Neural cell (in vitro differentiated cells): ENCODE measurements around the gene SMC1A. TPM values are rescaled to one million over a fixed set of nuclear protein-coding genes. Genes with fewer than 3 reads are reported as not detected.

ENCODE experiments used
- H2AFZ ChIP-seq: fragments of 200-600, 300-800 bp; sonication (generic), shearing (Covaris generic); 2 replicates; pipeline ENCODE4 v1.6.0; 2014; ENCODE audit warnings: low read depth, mild to moderate bottlenecking, antibody characterized with exemption, low read length, moderate library complexity
- H3F3A ChIP-seq: fragments of 200-600 bp; shearing (Covaris generic); 2 replicates; pipeline ENCODE4 v1.6.1; 2016; ENCODE audit warnings: mild to moderate bottlenecking, moderate library complexity, mixed read lengths, antibody characterized with exemption, low read length; ENCODE audit not compliant: insufficient read depth, poor library complexity, severe bottlenecking
- H3K27ac ChIP-seq: fragments of 200-600, 300-800 bp; sonication (generic), shearing (Covaris generic); 2 replicates; pipeline ENCODE4 v1.5.1; 2014; ENCODE audit warnings: mild to moderate bottlenecking, low read length, moderate library complexity
- H3K27me3 ChIP-seq: fragments of 300-800, 200-600 bp; sonication (generic), shearing (Covaris generic); 2 replicates; pipeline ENCODE4 v1.6.0; 2014; ENCODE audit warnings: mild to moderate bottlenecking, low read depth, low read length, moderate library complexity; ENCODE audit not compliant: insufficient read depth
- H3K36me3 ChIP-seq: fragments of 300-800, 200-600 bp; sonication (generic), shearing (Covaris generic); 2 replicates; pipeline ENCODE4 v1.5.1; 2014; ENCODE audit warnings: mild to moderate bottlenecking, antibody characterized with exemption, low read length, moderate library complexity; ENCODE audit not compliant: insufficient read depth
- H3K4me2 ChIP-seq: fragments of 300-800, 200-600 bp; sonication (generic), shearing (Covaris generic); 2 replicates; pipeline ENCODE4 v1.6.0; 2014; ENCODE audit warnings: mild to moderate bottlenecking, low read length
- H3K4me3 ChIP-seq: fragments of 300-800, 200-600 bp; sonication (generic), shearing (Covaris generic); 2 replicates; pipeline ENCODE4 v1.5.1; 2014; ENCODE audit warnings: mild to moderate bottlenecking, low read length, moderate library complexity
- H3K79me2 ChIP-seq: fragments of 200-600 bp; shearing (Covaris generic); replicated peaks from 2 replicates; pipeline ENCODE4 v1.6.0; 2014; ENCODE audit warnings: mild to moderate bottlenecking, low read length, moderate library complexity; ENCODE audit not compliant: insufficient read depth
- H3K9ac ChIP-seq: fragments of 300-800, 200-600 bp; sonication (generic), shearing (Covaris generic); 2 replicates; pipeline ENCODE4 v1.6.1; 2016; ENCODE audit warnings: mild to moderate bottlenecking, low read length, mixed read lengths
- H3K9me2 ChIP-seq: fragments of 200-600 bp; shearing (Covaris generic); 2 replicates; pipeline ENCODE4 v1.6.1; 2016; ENCODE audit warnings: mild to moderate bottlenecking, low read length, mixed read lengths; ENCODE audit not compliant: insufficient read depth
- H3K9me3 ChIP-seq: fragments of 200-600, 300-800 bp; sonication (generic), shearing (Covaris generic); 2 replicates; pipeline ENCODE4 v1.6.1; 2016; ENCODE audit warnings: mild to moderate bottlenecking, mixed run types, low read length, moderate library complexity, mixed read lengths
- H4K20me1 ChIP-seq: fragments of 200-600 bp; shearing (Covaris generic); 2 replicates; pipeline ENCODE4 v1.6.1; 2016; ENCODE audit warnings: mild to moderate bottlenecking, mixed run types; ENCODE audit not compliant: insufficient read depth
- EP300 ChIP-seq: fragments of 450-650 bp; conservative IDR thresholded peaks from 2 replicates; pipeline ENCODE4 v1.6.1; 2014; ENCODE audit warnings: antibody characterized with exemption, mild to moderate bottlenecking, moderate library complexity; ENCODE audit not compliant: poor library complexity, severe bottlenecking
- EZH2 ChIP-seq: fragments of 200-600, 300-800 bp; shearing (Covaris generic), sonication (generic); IDR thresholded peaks from 2 replicates; pipeline ENCODE4 v1.6.1; 2014; ENCODE audit warnings: antibody characterized with exemption, low read length, borderline replicate concordance, mild to moderate bottlenecking; ENCODE audit not compliant: insufficient read depth, poor library complexity, severe bottlenecking
- MXI1 ChIP-seq: fragments of 450-650 bp; conservative IDR thresholded peaks from 2 replicates; pipeline ENCODE4 v1.6.1; 2014; ENCODE audit warnings: antibody characterized with exemption, mild to moderate bottlenecking; ENCODE audit not compliant: poor library complexity, severe bottlenecking
- POLR2AphosphoS5 ChIP-seq: IDR thresholded peaks from 2 replicates; pipeline ENCODE4 v1.6.1; 2012
- RAD21 ChIP-seq: fragments of 450-650 bp; conservative IDR thresholded peaks from 2 replicates; pipeline ENCODE4 v1.6.1; 2014; ENCODE audit warnings: antibody characterized with exemption, mild to moderate bottlenecking, moderate library complexity
- REST ChIP-seq: IDR thresholded peaks from 2 replicates; pipeline ENCODE4 v1.6.1; 2012; ENCODE audit warnings: borderline replicate concordance
- TAF1 ChIP-seq: IDR thresholded peaks from 2 replicates; pipeline ENCODE4 v1.6.1; 2012; ENCODE audit warnings: low read depth
- polyA plus RNA-seq: library from polyadenylated mRNA; depleted of rRNA; stranded (reverse); fragments of >200 nt; gene quantifications from 2 replicates; pipeline ENCODE4 v1.2.3, GENCODE V29; 2014
- TF ChIP-seq, protein P1 (sequence below): fragments of 450-650 bp; IDR thresholded peaks from 2 replicates; pipeline ENCODE4 v1.5.1; 2014; ENCODE audit warnings: antibody characterized with exemption, mild to moderate bottlenecking, moderate library complexity; ENCODE audit not compliant: poor library complexity, severe bottlenecking

SMC1A gene
- polyA plus RNA-seq, 1 donor from 2014 or later: 11.4 TPM

DNA sequence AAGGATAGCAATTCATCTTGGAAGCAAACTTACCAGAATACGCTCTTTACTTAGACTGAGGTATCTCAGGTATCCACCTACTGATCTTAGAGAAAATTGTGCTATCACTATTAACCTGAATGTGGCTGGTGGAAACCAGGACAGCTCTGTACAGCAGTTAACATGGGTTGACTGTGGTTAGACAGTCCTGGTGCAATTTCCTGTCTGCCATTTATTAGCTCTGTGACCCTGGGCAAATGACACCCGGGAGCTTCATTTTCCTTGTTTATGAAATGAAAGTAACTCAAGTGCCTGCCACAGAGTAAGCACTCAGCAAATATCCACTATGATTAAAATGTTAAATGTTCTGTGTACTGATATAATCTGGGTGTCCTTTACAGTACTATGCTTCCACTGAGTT, 60.0 kb downstream of the SMC1A start:
- Histone ChIP-seq H4K20me1 (no peaks in the 10 kb centered on the region), H3K27ac (no peak overlapping the region), H3K9ac (no peak overlapping the region), H3K9me3 (no peaks in the 10 kb centered on the region), H3K79me2 (no peaks in the 10 kb centered on the region), H3K36me3 (no peaks in the 10 kb centered on the region), H3K4me3 (no peak overlapping the region), H3K27me3 (no peaks in the 10 kb centered on the region), H3K4me2 (no peak overlapping the region), H2AFZ (no peak overlapping the region), H3K9me2 (no peaks in the 10 kb centered on the region), H3F3A (no peaks in the 10 kb centered on the region)
- no peak for TF ChIP-seq EZH2
- no peak for TF ChIP-seq TAF1
- TF ChIP-seq, protein P1, sequence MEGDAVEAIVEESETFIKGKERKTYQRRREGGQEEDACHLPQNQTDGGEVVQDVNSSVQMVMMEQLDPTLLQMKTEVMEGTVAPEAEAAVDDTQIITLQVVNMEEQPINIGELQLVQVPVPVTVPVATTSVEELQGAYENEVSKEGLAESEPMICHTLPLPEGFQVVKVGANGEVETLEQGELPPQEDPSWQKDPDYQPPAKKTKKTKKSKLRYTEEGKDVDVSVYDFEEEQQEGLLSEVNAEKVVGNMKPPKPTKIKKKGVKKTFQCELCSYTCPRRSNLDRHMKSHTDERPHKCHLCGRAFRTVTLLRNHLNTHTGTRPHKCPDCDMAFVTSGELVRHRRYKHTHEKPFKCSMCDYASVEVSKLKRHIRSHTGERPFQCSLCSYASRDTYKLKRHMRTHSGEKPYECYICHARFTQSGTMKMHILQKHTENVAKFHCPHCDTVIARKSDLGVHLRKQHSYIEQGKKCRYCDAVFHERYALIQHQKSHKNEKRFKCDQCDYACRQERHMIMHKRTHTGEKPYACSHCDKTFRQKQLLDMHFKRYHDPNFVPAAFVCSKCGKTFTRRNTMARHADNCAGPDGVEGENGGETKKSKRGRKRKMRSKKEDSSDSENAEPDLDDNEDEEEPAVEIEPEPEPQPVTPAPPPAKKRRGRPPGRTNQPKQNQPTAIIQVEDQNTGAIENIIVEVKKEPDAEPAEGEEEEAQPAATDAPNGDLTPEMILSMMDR: no peak
- TF ChIP-seq RAD21: no peak
- no peak for TF ChIP-seq REST
- no peak for TF ChIP-seq MXI1
- TF ChIP-seq EP300: no peak
- TF ChIP-seq POLR2AphosphoS5: no peak

DNA sequence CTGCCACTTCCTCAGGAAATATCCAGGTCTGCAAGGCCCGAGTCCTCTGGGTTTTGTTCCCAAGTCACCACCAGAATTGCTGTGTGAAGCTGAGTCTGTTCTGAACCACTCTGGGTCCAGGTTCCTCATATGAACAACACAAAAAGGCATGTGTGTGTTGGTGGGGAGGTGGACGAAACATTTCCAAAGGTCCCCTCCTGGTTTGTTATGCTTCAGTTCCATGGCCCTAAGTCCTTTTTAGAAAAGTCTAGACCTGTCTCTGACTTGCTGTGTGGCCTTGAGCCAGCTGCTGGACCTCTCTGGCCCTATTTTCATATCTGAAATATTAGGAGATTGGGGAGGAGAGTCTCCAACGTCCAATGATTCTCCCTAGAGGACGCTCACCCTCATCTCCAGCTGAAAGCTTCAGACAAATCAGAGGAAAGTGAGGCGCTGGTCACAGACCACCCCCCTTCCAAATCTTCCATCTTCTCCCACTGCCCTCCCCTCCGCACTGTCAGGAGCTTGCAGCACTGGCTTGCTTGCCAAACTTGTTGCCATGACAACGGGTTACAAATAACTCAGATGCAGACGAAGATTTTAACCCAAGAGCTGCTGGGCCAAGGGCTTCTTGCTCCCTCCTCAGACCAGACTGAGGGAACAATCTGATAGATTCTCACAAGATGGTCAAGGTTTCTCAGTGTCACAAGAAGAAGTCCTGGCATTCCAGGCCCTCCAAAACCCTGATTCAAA, 64.5 kb downstream of the SMC1A start:
- no peaks in the 10 kb centered on the region for H3K79me2 ChIP-seq
- H3K4me2 ChIP-seq: no peak overlapping the region
- H3K27ac ChIP-seq: no peak overlapping the region
- peak overlapping the region; percentile 35 for H3K4me3 ChIP-seq
- H4K20me1 ChIP-seq: no peaks in the 10 kb centered on the region
- H3K36me3 ChIP-seq: no peaks in the 10 kb centered on the region
- H3K9ac ChIP-seq: no peak overlapping the region
- no peaks in the 10 kb centered on the region for H3F3A ChIP-seq
- H2AFZ ChIP-seq: no peak overlapping the region
- no peaks in the 10 kb centered on the region for H3K9me2 ChIP-seq
- no peaks in the 10 kb centered on the region for H3K27me3 ChIP-seq
- TF ChIP-seq REST (peak; percentile 19), MXI1 (no peak)
- H3K9me3 ChIP-seq: no peaks in the 10 kb centered on the region
